Epithelial cell of esophagus (primary cell): Measurements from ENCODE around the gene MMP17.

ENCODE experiments used
- DNase-seq: peaks from one replicate; pipeline ENCODE4 v3.0.0; 2010; ENCODE audit warnings: low read depth
- H3K4me3 ChIP-seq: 2 replicates; pipeline ENCODE4 v1.5.1; 2011; ENCODE audit warnings: mild to moderate bottlenecking, low read length, control low read depth
- CTCF ChIP-seq: IDR thresholded peaks from 2 replicates; pipeline ENCODE4 v1.5.1; 2011; ENCODE audit warnings: low read depth, mild to moderate bottlenecking, low read length, control low read depth, inconsistent platforms; ENCODE audit not compliant: insufficient read depth; ENCODE audit errors: missing control alignments

Gene MMP17

GRCh38 chr12:131892711-131893604 is 64.8 kb downstream of the MMP17 start:
- DNase-seq = no peak
- no peak for TF ChIP-seq CTCF

GRCh38 chr12:131893605-131894312 is 65.6 kb downstream of the MMP17 start:
- TF ChIP-seq CTCF = no peak
- peak overlapping the region; percentile 14 for H3K4me3 ChIP-seq
- DNase-seq = no peak

More at GRCh38 chr12:131892711-131893604, 64.8 kb downstream of the MMP17 start:
- no peak overlapping the region for H3K4me3 ChIP-seq

- H3K4me3 ChIP-seq = peak within 1 kb of the TSS; percentile 68
- no peak for TF ChIP-seq CTCF
- DNase-seq = peak; percentile 87
Measured at GRCh38 chr12:131894313-131894860, 66.2 kb downstream of the MMP17 start, which contains the start of gene ULK1. Gene ULK1, plus strand, starts transcription at chr12:131894622. Its CDS starts 380 bp downstream, at chr12:131895002.

GRCh38 chr12:131894981-131895639 is 66.9 kb downstream of the MMP17 start:
- TF ChIP-seq CTCF = no peak
- peak; percentile 24 for DNase-seq
- H3K4me3 ChIP-seq = peak overlapping the region; percentile 68

- DNase-seq = no peak
- TF ChIP-seq CTCF = no peak
- H3K4me3 ChIP-seq = peak overlapping the region; percentile 68
Measured at GRCh38 chr12:131895640-131896079, 67.5 kb downstream of the MMP17 start.

GRCh38 chr12:131896080-131896810 is 68.1 kb downstream of the MMP17 start:
- H3K4me3 ChIP-seq = peak overlapping the region; percentile 68
- peak; percentile 89 for DNase-seq
- TF ChIP-seq CTCF = no peak
